Measurements from ENCODE around the gene LECT2.

Gene LECT2

DNA sequence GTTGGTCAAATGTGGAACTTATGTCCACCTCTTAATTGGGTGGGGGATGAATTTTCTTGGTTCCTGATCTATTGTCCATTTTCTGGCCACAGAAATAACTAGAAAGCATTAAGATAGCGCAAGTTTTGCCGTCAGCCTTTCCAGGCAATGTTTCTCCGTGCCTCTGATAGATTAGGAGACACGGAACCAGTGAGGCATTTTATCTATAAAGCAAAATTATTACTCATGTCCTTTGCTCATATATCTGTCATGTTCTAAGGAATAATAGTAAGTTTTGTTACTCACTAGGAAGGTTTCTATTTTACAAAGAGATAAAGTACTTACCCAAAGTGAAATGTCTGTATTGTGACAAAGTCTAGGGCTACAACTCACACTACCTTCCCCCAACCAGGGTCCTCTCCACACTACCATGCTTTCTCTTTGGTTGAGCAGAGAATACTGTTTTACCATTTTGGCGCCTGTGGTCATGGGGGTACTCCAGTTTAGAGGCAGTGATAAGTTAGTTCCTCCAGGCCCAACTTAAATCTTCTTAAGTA, 39.2 kb downstream of the LECT2 start:
- WGBS, 2 experiments, result 88 to 100% methylated on average over 4 to 5 of the region's 5 CpGs
- no peaks in the 10 kb centered on the region for H3K9me3 ChIP-seq (ENCODE audit: control insufficient read depth, low read length)
- no peaks in the 10 kb centered on the region for H3K4me1 ChIP-seq (ENCODE audit: control insufficient read depth, insufficient read depth, low read length)

DNA sequence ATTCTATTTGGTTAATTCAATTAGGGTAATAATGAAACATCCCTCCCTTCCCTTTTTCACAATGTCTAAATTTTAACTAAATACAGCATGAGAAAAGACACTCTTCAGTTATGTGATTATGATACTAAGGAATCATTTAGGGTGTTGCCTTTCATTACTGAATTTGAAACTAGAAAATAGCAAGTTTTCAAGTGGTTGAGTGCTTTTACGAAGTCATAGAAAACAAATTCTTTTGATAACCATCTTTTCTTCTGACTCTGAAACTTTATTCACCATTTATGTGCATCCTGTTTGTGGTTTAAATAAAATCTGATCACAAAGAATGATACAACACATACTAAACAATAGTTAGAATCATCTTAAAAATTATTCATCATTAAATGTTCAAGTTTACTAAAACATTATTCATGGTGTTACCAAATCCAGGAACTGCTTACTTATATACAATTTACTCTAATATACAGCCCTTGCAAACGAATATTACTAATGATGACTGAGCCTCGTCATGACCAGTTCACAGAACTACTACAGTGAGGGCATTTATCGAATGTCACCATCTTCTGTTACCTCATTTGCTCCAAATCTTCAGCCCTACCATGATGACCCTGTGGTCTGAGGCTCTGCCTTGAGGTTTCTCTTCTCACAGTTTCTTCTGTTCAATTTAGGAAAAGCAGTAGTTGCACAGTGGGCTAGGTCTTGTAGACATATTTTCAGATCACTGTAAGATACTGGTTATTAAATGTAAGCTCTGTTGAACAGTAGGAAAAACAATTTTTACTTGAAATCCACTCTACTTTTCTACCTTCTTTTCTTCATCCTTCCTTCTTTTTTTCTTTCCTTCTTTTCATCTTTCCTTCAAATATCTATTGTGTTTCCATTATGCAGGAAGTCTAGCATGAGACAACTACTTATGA, 40.8 kb downstream of the LECT2 start:
- WGBS, 2 experiments, result 79 to 84% methylated on average over 3 to 4 of the region's 4 CpGs
- no peaks in the 10 kb centered on the region for H3K9me3 ChIP-seq (ENCODE audit: control insufficient read depth, low read length)
- H3K4me3 ChIP-seq (ENCODE audit: insufficient read depth, low read depth, low read length), result no peak overlapping the region
- no peak overlapping the region for H3K27ac ChIP-seq (ENCODE audit: insufficient read depth, low read depth, low read length, poor library complexity, severe bottlenecking)
- H3K4me1 ChIP-seq (ENCODE audit: control insufficient read depth, insufficient read depth, low read length), result no peaks in the 10 kb centered on the region
- H3K27me3 ChIP-seq (ENCODE audit: control insufficient read depth, insufficient read depth, low read length, poor library complexity, severe bottlenecking), result peaks cover 20% of the 10 kb centered on the region
- no peaks in the 10 kb centered on the region for H3K36me3 ChIP-seq (ENCODE audit: control insufficient read depth, insufficient read depth, low read length)

More for the DNA sequence above, 39.2 kb downstream of the LECT2 start:
- no peak overlapping the region for H3K27ac ChIP-seq (ENCODE audit: insufficient read depth, low read depth, low read length, poor library complexity, severe bottlenecking)
- H3K27me3 ChIP-seq (ENCODE audit: control insufficient read depth, insufficient read depth, low read length, poor library complexity, severe bottlenecking), result peaks cover 24% of the 10 kb centered on the region
- no peaks in the 10 kb centered on the region for H3K36me3 ChIP-seq (ENCODE audit: control insufficient read depth, insufficient read depth, low read length)
- H3K4me3 ChIP-seq (ENCODE audit: insufficient read depth, low read depth, low read length), result no peak overlapping the region

DNA sequence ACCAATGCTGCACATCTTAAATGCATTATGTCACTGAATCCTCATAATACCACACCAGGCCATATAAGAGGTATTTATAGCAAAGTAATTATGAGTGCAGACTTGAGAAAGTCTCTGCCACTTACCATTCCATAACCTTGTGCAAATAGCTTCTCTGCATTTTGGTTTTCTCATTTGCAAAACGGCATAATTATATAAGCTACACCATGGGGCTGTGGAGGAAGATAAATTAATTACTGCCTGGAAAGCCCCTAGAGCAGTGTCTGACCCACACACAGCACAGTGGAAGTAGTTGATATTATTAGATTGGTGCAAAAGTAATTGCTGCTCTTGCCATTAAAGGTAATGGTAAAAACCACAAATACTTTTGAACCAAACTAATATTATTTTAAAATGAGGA, 49.6 kb downstream of the LECT2 start:
- 70% methylated on average over 1 of the region's 1 CpG; no CpG with 5 or more reads in 1 of the 2 experiments for WGBS, 2 experiments
- H3K9me3 ChIP-seq (ENCODE audit: control insufficient read depth, low read length), result no peaks in the 10 kb centered on the region
- H3K4me1 ChIP-seq (ENCODE audit: control insufficient read depth, insufficient read depth, low read length), result no peaks in the 10 kb centered on the region
- no peaks in the 10 kb centered on the region for H3K36me3 ChIP-seq (ENCODE audit: control insufficient read depth, insufficient read depth, low read length)
- no peak overlapping the region for H3K4me3 ChIP-seq (ENCODE audit: insufficient read depth, low read depth, low read length)
- no peak overlapping the region for H3K27ac ChIP-seq (ENCODE audit: insufficient read depth, low read depth, low read length, poor library complexity, severe bottlenecking)
- peaks cover 5% of the 10 kb centered on the region for H3K27me3 ChIP-seq (ENCODE audit: control insufficient read depth, insufficient read depth, low read length, poor library complexity, severe bottlenecking)

DNA sequence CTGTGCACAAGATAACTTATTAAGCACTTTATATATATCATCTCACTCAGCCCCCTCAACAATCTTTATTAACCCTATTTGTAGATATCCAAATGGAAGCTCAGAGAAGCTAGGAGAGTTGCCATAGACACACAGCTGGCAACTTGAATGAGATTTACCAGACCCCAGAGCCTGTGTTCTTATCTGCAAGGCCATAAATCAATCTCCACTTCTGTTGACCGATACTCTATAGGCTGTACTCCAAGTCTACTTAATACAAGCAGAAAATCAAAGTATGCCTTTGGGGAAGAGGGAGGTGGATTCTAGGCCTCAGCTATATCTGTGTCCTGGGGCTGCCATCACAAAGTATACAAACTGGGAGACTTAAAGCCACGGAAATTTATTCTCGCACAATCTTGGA, 53.1 kb downstream of the LECT2 start:
- 95 to 96% methylated on average over 3 of the region's 3 CpGs for WGBS, 2 experiments
- Histone ChIP-seq H3K9me3 (ENCODE audit: control insufficient read depth, low read length) (no peaks in the 10 kb centered on the region), H3K4me3 (ENCODE audit: insufficient read depth, low read depth, low read length) (no peak overlapping the region), H3K36me3 (ENCODE audit: control insufficient read depth, insufficient read depth, low read length) (no peaks in the 10 kb centered on the region), H3K4me1 (ENCODE audit: control insufficient read depth, insufficient read depth, low read length) (no peaks in the 10 kb centered on the region), H3K27ac (ENCODE audit: insufficient read depth, low read depth, low read length, poor library complexity, severe bottlenecking) (no peak overlapping the region), H3K27me3 (ENCODE audit: control insufficient read depth, insufficient read depth, low read length, poor library complexity, severe bottlenecking) (peaks cover 5% of the 10 kb centered on the region)

DNA sequence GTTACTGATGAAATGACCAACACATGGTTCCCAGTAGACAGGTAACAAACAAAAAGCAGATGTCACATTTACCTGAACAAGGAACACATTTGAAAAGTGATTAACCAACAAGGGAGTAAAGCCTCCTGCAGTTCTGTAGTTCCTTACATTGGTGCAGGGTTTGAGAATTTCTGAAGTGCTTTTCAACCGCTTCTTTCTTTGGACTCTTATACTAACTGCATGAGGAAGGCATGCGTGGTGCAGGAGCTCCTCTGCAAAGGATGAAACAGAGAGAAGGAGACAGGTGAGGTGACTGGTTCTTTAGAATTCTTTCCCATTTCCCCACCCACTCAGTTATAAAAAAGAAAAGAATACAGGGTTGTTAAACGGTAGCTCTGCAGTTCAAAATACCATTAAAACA, 54.5 kb downstream of the LECT2 start:
- 83 to 92% methylated on average over 3 of the region's 3 CpGs for WGBS, 2 experiments
- Histone ChIP-seq H3K9me3 (ENCODE audit: control insufficient read depth, low read length) (no peaks in the 10 kb centered on the region), H3K27ac (ENCODE audit: insufficient read depth, low read depth, low read length, poor library complexity, severe bottlenecking) (no peak overlapping the region), H3K27me3 (ENCODE audit: control insufficient read depth, insufficient read depth, low read length, poor library complexity, severe bottlenecking) (peaks cover 5% of the 10 kb centered on the region), H3K36me3 (ENCODE audit: control insufficient read depth, insufficient read depth, low read length) (no peaks in the 10 kb centered on the region), H3K4me3 (ENCODE audit: insufficient read depth, low read depth, low read length) (no peak overlapping the region), H3K4me1 (ENCODE audit: control insufficient read depth, insufficient read depth, low read length) (no peaks in the 10 kb centered on the region)

DNA sequence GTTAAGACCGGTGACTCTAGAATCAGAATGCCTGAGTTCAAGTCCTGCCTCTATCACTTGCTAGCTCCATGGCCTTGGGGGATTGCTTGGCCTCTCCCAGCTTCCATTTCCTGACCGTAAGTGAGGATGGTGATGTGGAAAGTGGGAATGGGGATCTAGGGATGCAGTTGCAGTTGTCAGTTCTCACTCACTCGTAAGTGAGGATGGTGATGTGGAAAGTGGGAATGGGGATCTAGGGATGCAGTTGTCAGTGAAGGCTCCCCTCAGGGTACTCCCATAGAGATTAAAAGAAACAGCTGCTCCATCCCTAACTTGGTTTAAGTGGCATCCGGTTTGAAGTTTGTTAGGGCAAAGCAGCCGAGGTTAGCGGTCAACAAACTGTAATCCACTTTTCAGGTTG, 56.1 kb downstream of the LECT2 start:
- no peaks in the 10 kb centered on the region for H3K9me3 ChIP-seq (ENCODE audit: control insufficient read depth, low read length)
- H3K4me3 ChIP-seq (ENCODE audit: insufficient read depth, low read depth, low read length), result no peak overlapping the region
- H3K27me3 ChIP-seq (ENCODE audit: control insufficient read depth, insufficient read depth, low read length, poor library complexity, severe bottlenecking), result peaks cover 5% of the 10 kb centered on the region
- no peaks in the 10 kb centered on the region for H3K4me1 ChIP-seq (ENCODE audit: control insufficient read depth, insufficient read depth, low read length)
- no peak overlapping the region for H3K27ac ChIP-seq (ENCODE audit: insufficient read depth, low read depth, low read length, poor library complexity, severe bottlenecking)
- H3K36me3 ChIP-seq (ENCODE audit: control insufficient read depth, insufficient read depth, low read length), result no peaks in the 10 kb centered on the region
- 91% methylated on average over 6 of the region's 6 CpGs for WGBS, 2 experiments
